Measurements from ENCODE around the gene DNMT3L.

DNA sequence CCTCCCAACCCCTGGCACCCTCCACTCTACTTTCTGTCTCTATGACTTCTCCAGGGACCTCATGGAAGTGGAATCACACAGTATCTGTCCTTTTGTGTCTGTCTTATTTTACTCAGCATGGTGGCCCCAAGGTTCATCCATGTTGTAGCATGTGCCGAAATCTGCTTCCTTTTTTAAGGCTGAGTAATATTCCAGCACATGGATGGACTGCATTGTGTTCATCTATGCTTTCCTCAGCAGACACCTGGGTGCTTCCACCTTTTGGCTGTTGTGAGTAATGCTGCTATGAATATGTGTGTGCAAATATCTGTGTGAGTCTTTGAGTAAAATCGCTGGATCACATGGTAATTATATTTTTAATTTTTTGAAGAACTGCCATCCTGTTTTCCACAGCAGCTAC is 36.6 kb upstream of the DNMT3L start:
- TF ChIP-seq, protein P1, sequence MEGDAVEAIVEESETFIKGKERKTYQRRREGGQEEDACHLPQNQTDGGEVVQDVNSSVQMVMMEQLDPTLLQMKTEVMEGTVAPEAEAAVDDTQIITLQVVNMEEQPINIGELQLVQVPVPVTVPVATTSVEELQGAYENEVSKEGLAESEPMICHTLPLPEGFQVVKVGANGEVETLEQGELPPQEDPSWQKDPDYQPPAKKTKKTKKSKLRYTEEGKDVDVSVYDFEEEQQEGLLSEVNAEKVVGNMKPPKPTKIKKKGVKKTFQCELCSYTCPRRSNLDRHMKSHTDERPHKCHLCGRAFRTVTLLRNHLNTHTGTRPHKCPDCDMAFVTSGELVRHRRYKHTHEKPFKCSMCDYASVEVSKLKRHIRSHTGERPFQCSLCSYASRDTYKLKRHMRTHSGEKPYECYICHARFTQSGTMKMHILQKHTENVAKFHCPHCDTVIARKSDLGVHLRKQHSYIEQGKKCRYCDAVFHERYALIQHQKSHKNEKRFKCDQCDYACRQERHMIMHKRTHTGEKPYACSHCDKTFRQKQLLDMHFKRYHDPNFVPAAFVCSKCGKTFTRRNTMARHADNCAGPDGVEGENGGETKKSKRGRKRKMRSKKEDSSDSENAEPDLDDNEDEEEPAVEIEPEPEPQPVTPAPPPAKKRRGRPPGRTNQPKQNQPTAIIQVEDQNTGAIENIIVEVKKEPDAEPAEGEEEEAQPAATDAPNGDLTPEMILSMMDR (IDR thresholded peaks at IDR 0.05): peak in 3 of 6 experiments; percentile 37 to 49 (median 39)
- TF ChIP-seq POLR2A (IDR thresholded peaks at IDR 0.05): no peak

All from Peyer's patch (tissue), 4 donors.